Ishikawa (cell line): ENCODE results near the gene HSF5.

Source experiments
- CEBPB ChIP-seq: IDR thresholded peaks from 2 replicates; pipeline ENCODE4 v1.6.1; 2012
- CREB1 ChIP-seq: IDR thresholded peaks from 2 replicates; pipeline ENCODE4 v1.6.1; 2012; ENCODE audit warnings: low read depth
- EGR1 ChIP-seq: IDR thresholded peaks from 2 replicates; pipeline ENCODE4 v1.6.1; 2012
- EP300 ChIP-seq: IDR thresholded peaks from 2 replicates; pipeline ENCODE4 v1.6.1; 2012; ENCODE audit warnings: borderline replicate concordance
- FOXM1 ChIP-seq: IDR thresholded peaks from 2 replicates; pipeline ENCODE4 v1.6.1; 2012; ENCODE audit warnings: low read depth, borderline replicate concordance
- NFIC ChIP-seq: IDR thresholded peaks from 2 replicates; pipeline ENCODE4 v1.6.1; 2012
- RAD21 ChIP-seq: IDR thresholded peaks from 2 replicates; pipeline ENCODE4 v1.6.1; 2012; ENCODE audit warnings: low read depth
- REST ChIP-seq: IDR thresholded peaks from 2 replicates; pipeline ENCODE4 v1.6.1; 2012; ENCODE audit warnings: low read depth, mild to moderate bottlenecking
- TAF1 ChIP-seq: IDR thresholded peaks from 2 replicates; pipeline ENCODE4 v1.6.1; 2012; ENCODE audit warnings: low read depth, mild to moderate bottlenecking
- TCF12 ChIP-seq: IDR thresholded peaks from 2 replicates; pipeline ENCODE4 v1.6.1; 2012; ENCODE audit warnings: low read depth
- TEAD4 ChIP-seq: IDR thresholded peaks from 2 replicates; pipeline ENCODE4 v1.6.1; 2012
- USF1 ChIP-seq: IDR thresholded peaks from 2 replicates; pipeline ENCODE4 v1.6.1; 2012
- YY1 ChIP-seq: IDR thresholded peaks from 2 replicates; pipeline ENCODE4 v1.6.1; 2012; ENCODE audit warnings: low read depth
- ZBTB7A ChIP-seq: IDR thresholded peaks from 2 replicates; pipeline ENCODE4 v1.6.1; 2012; ENCODE audit warnings: low read depth
- TF ChIP-seq, protein P1 (sequence below): IDR thresholded peaks from 2 replicates; pipeline ENCODE4 v1.6.1; 2012

The HSF5 gene

GRCh38 chr17:58384897-58385296 is 103.3 kb downstream of the HSF5 start:
- TF ChIP-seq RAD21: no peak
- no peak for TF ChIP-seq TEAD4
- TF ChIP-seq CEBPB: no peak
- TF ChIP-seq NFIC: no peak
- no peak for TF ChIP-seq YY1
- no peak for TF ChIP-seq REST
- no peak for TF ChIP-seq TCF12

- no peak for TF ChIP-seq EP300
- no peak for TF ChIP-seq EGR1
- no peak for TF ChIP-seq TEAD4
- no peak for TF ChIP-seq RAD21
- no peak for TF ChIP-seq CEBPB
- TF ChIP-seq USF1: no peak
Measured at GRCh38 chr17:58383892-58384462, 104.2 kb downstream of the HSF5 start.

DNA sequence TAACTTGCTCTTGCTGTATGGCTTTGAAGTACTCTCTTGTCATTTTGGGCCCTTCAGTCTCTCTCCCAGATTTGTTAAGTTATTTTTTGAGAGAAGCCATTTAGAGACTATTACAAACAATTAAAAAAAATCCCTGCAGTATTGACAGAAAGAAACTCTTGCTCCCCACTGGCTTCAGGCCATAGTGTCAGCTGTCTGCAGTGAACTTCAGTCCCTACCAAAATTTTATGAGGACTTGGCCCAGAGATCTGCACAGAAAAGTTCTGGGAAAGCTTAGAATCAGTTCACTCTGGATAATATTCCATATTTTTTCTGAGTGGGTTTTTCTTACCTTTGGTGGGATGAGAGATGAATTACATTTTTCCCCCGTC is 105.4 kb downstream of the HSF5 start:
- TF ChIP-seq TAF1 (no peak), ZBTB7A (no peak), EGR1 (no peak), CREB1 (no peak), FOXM1 (no peak), TEAD4 (no peak), YY1 (no peak), TCF12 (no peak), EP300 (no peak)

DNA sequence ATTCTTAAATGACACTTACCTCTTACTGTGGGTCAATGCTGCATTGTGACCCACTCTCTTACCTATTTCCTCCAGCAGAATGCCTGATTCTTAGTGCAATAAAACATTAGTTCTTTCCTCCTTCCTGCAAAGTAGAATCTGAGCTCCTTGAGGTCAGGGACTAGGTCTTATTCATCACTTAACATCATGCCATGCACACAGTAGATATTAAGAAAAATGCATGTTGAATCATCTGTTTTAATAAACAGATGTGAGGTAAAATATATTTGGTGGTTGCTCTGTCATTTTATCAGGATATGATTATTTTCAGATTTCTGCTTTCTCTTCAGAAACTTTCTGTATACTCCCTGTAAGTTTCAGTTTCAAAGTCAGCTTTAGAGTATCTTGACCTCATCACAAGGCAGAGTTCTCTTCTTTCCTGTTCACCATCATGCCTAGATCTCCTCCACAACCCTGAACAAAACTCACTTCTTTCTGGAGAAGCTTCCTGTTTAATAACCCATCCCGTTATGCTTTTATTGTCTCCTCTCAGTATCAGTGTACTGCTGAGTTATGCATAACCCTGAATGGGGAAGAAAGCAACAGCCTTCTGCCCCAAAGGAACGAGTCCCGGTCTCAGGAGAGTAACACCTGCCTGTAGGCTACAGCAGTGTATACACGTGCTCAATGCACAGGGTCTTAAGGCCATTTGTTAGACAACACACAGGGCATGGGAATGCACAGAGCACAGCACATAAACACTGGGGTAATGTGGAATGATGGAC is 105.9 kb downstream of the HSF5 start:
- TF ChIP-seq EP300 (no peak), FOXM1 (no peak), TAF1 (no peak), REST (no peak), CEBPB (no peak), EGR1 (no peak), CREB1 (no peak), NFIC (no peak)
- TF ChIP-seq, protein P1, sequence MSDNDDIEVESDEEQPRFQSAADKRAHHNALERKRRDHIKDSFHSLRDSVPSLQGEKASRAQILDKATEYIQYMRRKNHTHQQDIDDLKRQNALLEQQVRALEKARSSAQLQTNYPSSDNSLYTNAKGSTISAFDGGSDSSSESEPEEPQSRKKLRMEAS: no peak

DNA sequence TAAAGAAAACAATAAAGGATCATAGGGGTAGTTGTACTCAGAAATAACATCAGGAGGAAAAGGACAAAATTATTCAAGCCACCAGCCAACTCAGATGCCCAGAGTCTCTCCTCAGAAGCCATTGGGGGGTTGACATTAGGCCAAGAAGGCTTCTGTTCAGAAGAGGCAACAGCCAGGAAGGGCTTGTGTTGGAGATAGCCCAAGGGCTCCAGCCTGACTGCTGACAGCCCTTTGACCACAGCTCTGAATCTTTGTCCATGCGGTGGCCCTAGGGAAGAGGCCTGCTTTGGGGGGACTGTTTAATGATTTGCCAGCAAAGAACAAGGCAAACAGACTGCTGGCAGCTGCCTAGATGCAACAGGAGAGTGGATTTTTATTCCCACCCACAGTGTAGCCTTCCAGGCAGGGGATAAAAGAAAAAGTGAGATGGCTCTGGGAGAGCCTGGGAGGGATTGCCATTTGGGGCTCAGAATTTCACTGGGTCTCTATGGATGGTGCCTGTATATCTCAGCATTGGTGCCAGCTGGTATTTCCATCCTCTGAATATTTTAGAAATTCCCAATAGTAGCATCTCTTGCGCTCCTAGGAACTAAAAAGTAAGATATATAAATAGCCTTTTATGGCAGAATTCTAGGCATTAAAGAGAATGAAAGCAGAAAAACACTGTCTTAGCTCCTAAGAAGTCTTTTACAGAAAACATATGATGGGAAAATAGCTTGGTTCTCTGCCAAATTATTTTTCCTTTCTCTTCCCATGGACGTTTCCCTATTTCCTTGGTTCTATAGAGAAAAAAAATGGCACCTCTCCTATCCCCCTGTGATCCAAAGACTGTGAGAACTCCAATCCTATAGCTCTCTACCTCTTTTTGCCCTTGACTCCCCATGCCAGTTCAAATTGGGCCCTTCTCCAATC is 106.8 kb downstream of the HSF5 start:
- no peak for TF ChIP-seq ZBTB7A
- TF ChIP-seq CEBPB: no peak
- TF ChIP-seq TCF12: no peak
- TF ChIP-seq USF1: no peak
- TF ChIP-seq, protein P1: no peak
- TF ChIP-seq CREB1: no peak
- no peak for TF ChIP-seq TAF1
- TF ChIP-seq EP300: no peak
- TF ChIP-seq EGR1: no peak
- TF ChIP-seq REST: no peak
- TF ChIP-seq YY1: no peak
- TF ChIP-seq TEAD4: no peak
- no peak for TF ChIP-seq RAD21
- no peak for TF ChIP-seq NFIC
